ENCODE measurements around the gene GAL3ST2.
"Not testable (repeated sequence)": the region's sequence is repeated elsewhere in the genome, so short reads cannot be mapped to it uniquely, and the experiment has no call there.

The GAL3ST2 gene

DNA sequence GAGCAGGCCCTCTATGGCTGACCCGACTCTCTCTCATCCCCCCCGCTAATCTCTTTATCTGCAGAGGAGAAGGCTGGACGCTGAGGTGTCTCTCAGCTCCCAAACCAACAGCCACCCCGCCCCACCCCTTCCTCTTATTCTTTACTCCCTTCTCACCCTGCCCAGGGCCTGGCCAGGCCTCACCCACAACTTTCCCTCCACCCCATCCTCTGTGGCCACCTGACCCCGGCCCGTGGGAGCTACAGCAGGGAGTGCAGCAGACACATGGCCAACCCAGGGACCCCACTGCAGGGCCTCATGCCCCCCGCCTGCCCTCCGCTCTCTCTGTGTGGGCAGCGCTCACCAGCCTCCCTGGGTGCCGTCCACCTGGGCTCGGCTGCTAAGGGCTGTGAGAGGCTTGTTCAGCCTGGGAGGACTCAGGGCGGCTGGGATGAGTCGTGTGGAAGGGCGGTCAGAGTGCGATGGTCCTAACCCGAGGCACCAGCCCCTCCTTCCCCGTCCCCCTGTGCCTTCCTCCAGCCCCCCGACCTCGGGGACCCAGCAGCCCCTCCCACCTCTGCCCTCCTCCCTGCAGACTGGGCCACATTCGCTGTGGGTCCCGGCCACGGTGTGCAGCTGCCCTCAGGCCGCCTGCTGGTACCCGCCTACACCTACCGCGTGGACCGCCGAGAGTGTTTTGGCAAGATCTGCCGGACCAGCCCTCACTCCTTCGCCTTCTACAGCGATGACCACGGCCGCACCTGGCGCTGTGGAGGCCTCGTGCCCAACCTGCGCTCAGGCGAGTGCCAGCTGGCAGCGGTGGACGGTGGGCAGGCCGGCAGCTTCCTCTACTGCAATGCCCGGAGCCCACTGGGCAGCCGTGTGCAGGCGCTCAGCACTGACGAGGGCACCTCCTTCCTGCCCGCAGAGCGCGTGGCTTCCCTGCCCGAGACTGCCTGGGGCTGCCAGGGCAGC lies 39.1 kb downstream of the GAL3ST2 start:
- Histone ChIP-seq H3K4me3 (no peak overlapping the region), H3K27ac (no peak overlapping the region)

- H3K4me3 ChIP-seq, result no peak overlapping the region
- peak overlapping the region in 1 of 21 experiments; percentile 36 for H3K27ac ChIP-seq
These were observed 40.0 kb downstream of the GAL3ST2 start for GRCh38 chr2:241816431-241817121.

GRCh38 chr2:241817126-241817820 lies 40.7 kb downstream of the GAL3ST2 start:
- Histone ChIP-seq H3K27ac (peak overlapping the region in 1 of 21 experiments; percentile 36), H3K4me3 (no peak overlapping the region)

GRCh38 chr2:241817821-241818215 lies 41.2 kb downstream of the GAL3ST2 start:
- not testable (repeated sequence) for H3K4me3 ChIP-seq, H3K27ac ChIP-seq

- no peak overlapping the region for H3K4me3 ChIP-seq
- H3K27ac ChIP-seq, result no peak overlapping the region
These were observed 41.8 kb downstream of the GAL3ST2 start for GRCh38 chr2:241818229-241818942.

- no peak overlapping the region for H3K27ac ChIP-seq
- H3K4me3 ChIP-seq, result no peak overlapping the region
These were observed 42.3 kb downstream of the GAL3ST2 start for GRCh38 chr2:241818943-241819270.

DNA sequence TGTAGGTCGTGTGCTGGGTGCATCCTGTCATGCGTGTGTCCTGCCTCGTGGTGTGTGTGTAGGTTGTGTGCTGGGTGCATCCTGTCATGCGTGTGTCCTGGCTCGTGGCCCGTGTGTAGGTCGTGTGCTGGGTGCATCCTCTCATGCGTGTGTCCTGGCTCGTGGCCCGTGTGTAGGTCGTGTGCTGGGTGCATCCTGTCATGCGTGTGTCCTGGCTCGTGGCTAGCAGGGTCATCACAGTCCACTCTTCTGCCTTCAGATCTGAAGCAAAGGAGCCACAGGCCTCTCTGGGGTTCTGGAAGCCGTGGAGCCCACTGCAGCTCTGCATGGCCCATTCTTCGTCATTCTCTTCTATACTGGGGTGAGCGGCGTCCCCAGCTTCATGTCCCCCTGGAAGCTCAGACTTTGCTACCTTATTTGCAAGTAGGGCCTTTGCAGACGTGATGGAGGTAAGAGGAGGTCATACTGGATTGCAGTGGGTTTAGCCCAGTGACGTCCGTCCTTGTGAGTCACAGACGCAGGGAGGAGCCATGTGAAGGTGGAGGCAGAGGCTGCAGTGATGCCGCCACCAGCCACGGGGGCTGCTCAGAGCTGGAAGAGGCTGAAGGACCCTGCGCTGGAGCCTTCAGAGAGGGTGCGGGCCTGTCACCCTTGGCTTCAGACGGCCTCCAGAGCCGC lies 43.5 kb downstream of the GAL3ST2 start:
- not testable (repeated sequence) for H3K27ac ChIP-seq, H3K4me3 ChIP-seq

DNA sequence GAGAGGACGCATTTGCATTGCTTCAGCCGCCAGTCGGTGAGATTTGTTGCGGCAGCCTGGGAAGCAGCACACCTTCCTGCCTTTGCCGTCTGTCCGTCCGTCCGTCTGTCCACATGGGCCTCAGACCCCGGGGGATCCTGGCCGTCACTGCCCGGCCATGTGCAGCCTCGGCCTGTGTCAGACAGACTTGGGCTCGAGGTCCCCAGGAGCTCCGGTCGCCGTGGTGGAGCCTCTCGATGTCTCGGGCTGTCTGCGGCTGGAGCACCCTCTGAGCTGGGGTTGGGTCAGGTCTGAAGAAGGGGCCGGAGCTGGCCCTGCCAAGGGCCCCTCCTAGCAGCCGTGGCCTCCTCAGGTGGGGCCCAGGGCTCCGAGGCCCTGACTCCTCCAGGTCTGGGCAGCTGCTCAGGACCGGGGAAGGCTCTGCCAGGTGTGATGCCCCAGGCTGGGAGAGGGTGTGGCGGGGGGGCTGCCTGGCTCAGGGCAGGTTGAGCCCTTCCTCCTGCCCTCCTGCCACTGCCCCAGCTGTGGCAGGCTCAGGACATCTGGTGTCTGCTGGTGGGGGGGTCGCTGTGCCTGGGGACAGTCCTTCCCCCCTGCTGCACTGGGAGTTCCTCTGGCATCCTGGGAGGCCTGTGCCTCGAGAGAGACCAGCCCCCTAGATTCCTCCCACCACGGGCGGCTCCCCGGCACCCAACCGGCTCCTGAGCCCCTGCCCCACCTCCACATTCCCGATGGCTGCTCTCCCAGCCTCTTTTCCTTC lies 44.2 kb downstream of the GAL3ST2 start:
- Histone ChIP-seq H3K27ac (no peak overlapping the region), H3K4me3 (no peak overlapping the region)

- H3K4me3 ChIP-seq, result no peak overlapping the region
- H3K27ac ChIP-seq, result no peak overlapping the region
These were observed 45.0 kb downstream of the GAL3ST2 start for GRCh38 chr2:241821460-241822263.

GRCh38 chr2:241822264-241822623 lies 45.6 kb downstream of the GAL3ST2 start:
- no peak overlapping the region for H3K4me3 ChIP-seq
- no peak overlapping the region for H3K27ac ChIP-seq

DNA sequence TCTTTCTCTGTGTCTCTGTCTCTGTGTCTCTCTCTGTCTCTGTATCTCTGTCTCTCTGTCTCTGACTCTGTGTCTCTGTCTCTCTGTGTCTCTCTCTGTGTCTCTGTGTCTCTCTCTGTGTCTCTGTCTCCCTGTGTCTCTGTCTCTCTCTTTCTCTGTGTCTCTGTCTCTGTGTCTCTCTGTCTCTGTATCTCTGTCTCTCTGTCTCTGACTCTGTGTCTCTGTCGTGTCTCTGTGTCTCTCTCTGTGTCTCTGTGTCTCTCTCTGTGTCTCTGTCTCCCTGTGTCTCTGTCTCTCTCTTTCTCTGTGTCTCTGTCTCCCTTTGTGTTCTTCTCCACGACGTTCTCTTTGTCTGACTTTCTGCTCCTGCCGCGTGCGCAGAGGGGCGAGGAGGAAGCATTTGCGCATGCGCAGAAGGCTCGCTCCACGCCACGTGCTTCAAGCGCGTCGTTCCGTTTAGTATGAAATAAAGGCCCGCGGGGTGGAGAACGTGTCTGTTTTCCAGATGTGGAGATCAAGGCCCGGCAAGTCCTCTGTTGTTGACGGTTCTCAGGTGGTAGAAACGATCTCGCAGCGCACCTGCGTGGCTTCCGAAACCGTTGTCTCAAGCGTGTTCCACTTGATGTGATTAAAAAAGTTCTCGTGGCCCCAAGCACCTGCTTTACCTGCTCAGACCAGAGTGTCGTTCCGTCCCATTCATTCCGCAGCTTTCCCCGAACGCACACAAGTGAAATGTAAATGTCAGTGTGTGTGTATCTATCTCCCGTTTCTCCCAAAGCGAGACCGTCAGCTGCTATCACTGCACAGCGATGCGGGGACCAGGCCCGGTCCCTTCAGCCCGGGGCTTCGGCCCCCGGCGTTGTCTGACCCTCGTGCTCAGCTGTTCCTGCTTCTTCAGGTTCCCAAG lies 47.2 kb downstream of the GAL3ST2 start:
- not testable (repeated sequence) for H3K4me3 ChIP-seq, H3K27ac ChIP-seq

GRCh38 chr2:241827394-241827793 lies 50.8 kb downstream of the GAL3ST2 start:
- Histone ChIP-seq H3K27ac (no peak overlapping the region), H3K4me3 (no peak overlapping the region)

- Histone ChIP-seq H3K4me3 (no peak overlapping the region), H3K27ac (no peak overlapping the region)
These were observed 56.6 kb downstream of the GAL3ST2 start for GRCh38 chr2:241833101-241833663.

DNA sequence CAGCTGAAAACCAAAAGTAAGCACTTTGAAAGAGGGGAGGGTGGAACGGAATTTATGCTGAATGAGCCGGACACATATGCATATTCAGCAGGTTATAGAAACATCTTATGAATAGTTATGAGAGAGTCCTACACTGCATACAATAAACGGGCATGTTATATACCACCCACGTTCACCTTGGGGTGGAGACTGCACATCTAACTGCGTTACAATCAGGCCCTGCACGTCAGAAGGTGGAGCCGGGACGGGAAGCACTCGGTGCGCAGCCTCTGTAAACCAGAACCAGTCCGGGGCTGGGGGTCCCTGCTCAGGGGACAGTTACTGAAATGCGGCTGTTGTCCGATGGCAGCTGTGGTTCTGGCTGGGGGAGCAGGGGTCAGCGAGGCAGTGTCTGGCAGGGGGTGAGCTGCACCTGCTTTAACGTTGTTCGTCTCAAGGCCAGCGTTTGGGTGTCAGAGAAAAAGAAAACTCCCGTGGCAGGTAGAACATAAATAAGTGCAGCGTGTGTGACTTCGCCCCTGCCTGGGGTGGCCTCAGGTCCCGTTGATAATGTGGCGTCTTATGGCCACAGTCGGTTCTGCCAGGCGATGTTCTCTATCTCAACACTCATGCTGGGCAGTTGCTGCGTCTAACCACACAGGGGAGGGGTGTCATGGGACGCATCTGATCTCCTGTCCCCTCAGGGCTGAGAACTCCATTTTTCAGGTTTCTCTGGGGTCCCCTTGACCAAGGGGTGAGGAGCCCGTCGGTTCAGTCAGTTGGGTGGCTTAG lies 57.3 kb downstream of the GAL3ST2 start:
- H3K27ac ChIP-seq, H3K4me3 ChIP-seq: not testable (repeated sequence)

DNA sequence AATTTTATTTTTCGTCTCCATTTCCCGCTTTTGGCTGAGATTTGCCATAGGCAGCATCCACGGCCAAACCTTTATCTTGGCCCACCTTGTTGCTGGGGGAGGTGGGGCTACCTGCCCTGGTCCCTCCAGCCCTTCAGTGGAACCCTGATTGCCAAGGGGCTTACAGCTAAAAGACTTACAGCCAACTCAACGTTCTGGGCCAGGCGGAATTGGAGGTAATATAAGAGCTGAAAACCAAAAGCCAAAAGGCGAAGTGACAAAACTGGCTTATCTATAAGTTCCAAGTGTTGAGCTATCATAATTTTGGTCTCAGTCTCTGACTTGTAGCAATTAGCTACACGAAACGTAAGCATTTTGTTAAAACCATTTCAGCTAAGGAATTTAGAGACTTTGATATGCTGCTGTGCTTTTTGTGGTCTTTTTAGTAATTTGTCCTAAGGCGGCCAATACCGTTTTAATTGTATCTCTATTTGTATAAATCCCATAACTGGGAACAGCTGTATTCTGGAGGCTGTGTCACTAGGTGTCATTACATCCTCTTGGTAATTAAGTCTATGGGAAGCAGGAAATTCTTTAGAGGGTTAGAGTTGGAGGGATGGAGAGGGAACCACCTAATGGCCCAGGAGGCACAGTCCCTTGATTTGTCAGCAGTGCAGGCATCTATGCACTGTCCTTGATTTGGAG lies 58.0 kb downstream of the GAL3ST2 start:
- Histone ChIP-seq H3K27ac (no peak overlapping the region), H3K4me3 (no peak overlapping the region)
